Mucosa of stomach (tissue), 1 donor: ENCODE results near the gene C15orf40.
"Not testable (repeated sequence)": the region's sequence is repeated elsewhere in the genome, so short reads cannot be mapped to it uniquely, and the experiment has no call there.

Experiments used
- H3K27me3 ChIP-seq: one replicate; pipeline ENCODE4 v1.7.0; 2013; ENCODE audit warnings: mild to moderate bottlenecking, low read length; ENCODE audit not compliant: control insufficient read depth, insufficient read depth
- H3K36me3 ChIP-seq: one replicate; pipeline ENCODE4 v1.7.0; 2013; ENCODE audit warnings: low read length; ENCODE audit not compliant: control insufficient read depth, insufficient read depth
- H3K4me1 ChIP-seq: one replicate; pipeline ENCODE4 v1.7.0; 2013; ENCODE audit warnings: mild to moderate bottlenecking, low read length; ENCODE audit not compliant: control insufficient read depth, insufficient read depth
- H3K4me3 ChIP-seq: one replicate; pipeline ENCODE4 v1.7.0; 2013; ENCODE audit warnings: low read length
- H3K9ac ChIP-seq: one replicate; pipeline ENCODE4 v1.7.0; 2013; ENCODE audit warnings: mild to moderate bottlenecking, low read length, moderate library complexity
- H3K9me3 ChIP-seq: one replicate; pipeline ENCODE4 v1.7.0; 2013; ENCODE audit warnings: mild to moderate bottlenecking, low read length, moderate library complexity; ENCODE audit not compliant: control insufficient read depth
- donor health status: Pancreatic carcinoma.

The C15orf40 gene

GRCh38 chr15:83011271-83012075, at the start of gene C15orf40:
C15orf40 (minus strand) TSS chr15:83011639; CDS start chr15:83011607, 32 bp downstream.
- Histone ChIP-seq H3K36me3 (no peaks in the 10 kb centered on the region), H3K4me1 (peaks cover 24% of the 10 kb centered on the region), H3K27me3 (no peaks in the 10 kb centered on the region), H3K9ac (peak within 1 kb of the TSS; percentile 65), H3K4me3 (peak within 1 kb of the TSS; percentile 68), H3K9me3 (no peaks in the 10 kb centered on the region)

GRCh38 chr15:83057696-83058376, 46.4 kb upstream of the C15orf40 start:
- Histone ChIP-seq H3K36me3 (no peaks in the 10 kb centered on the region), H3K9me3 (no peaks in the 10 kb centered on the region), H3K4me1 (no peaks in the 10 kb centered on the region), H3K9ac (no peak overlapping the region), H3K27me3 (no peaks in the 10 kb centered on the region), H3K4me3 (no peak overlapping the region)

- H3K4me1 ChIP-seq, result no peaks in the 10 kb centered on the region
- no peaks in the 10 kb centered on the region for H3K36me3 ChIP-seq
- no peaks in the 10 kb centered on the region for H3K9me3 ChIP-seq
- H3K27me3 ChIP-seq, result no peaks in the 10 kb centered on the region
- H3K4me3 ChIP-seq, result no peak overlapping the region
- H3K9ac ChIP-seq, result no peak overlapping the region
These were observed 45.6 kb upstream of the C15orf40 start for GRCh38 chr15:83057002-83057401.

- Histone ChIP-seq H3K27me3 (no peaks in the 10 kb centered on the region), H3K4me1 (no peaks in the 10 kb centered on the region), H3K9me3 (no peaks in the 10 kb centered on the region), H3K9ac (no peak overlapping the region), H3K36me3 (no peaks in the 10 kb centered on the region), H3K4me3 (no peak overlapping the region)
These were observed 41.7 kb upstream of the C15orf40 start for GRCh38 chr15:83053151-83053550.

- H3K9ac ChIP-seq, result no peak overlapping the region
- no peak overlapping the region for H3K4me3 ChIP-seq
- H3K27me3 ChIP-seq, result no peaks in the 10 kb centered on the region
- no peaks in the 10 kb centered on the region for H3K4me1 ChIP-seq
- no peaks in the 10 kb centered on the region for H3K9me3 ChIP-seq
- H3K36me3 ChIP-seq, result peaks cover 6% of the 10 kb centered on the region
These were observed 35.2 kb upstream of the C15orf40 start for GRCh38 chr15:83046558-83047127.

GRCh38 chr15:83044156-83044555, 32.7 kb upstream of the C15orf40 start:
- Histone ChIP-seq H3K9ac (no peak overlapping the region), H3K36me3 (peaks cover 6% of the 10 kb centered on the region), H3K27me3 (no peaks in the 10 kb centered on the region)

GRCh38 chr15:83039206-83039605, 27.8 kb upstream of the C15orf40 start:
- Histone ChIP-seq H3K4me1 (no peaks in the 10 kb centered on the region), H3K27me3 (no peaks in the 10 kb centered on the region), H3K4me3 (no peak overlapping the region), H3K36me3 (no peaks in the 10 kb centered on the region), H3K9me3 (no peaks in the 10 kb centered on the region), H3K9ac (no peak overlapping the region)

More at GRCh38 chr15:83044156-83044555, 32.7 kb upstream of the C15orf40 start:
- no peaks in the 10 kb centered on the region for H3K9me3 ChIP-seq
- H3K4me1 ChIP-seq, result no peaks in the 10 kb centered on the region
- H3K4me3 ChIP-seq, result no peak overlapping the region

GRCh38 chr15:83036253-83036652, 24.8 kb upstream of the C15orf40 start:
- no peaks in the 10 kb centered on the region for H3K27me3 ChIP-seq
- H3K4me3 ChIP-seq, result no peak overlapping the region
- H3K36me3 ChIP-seq, result no peaks in the 10 kb centered on the region
- H3K9ac ChIP-seq, result no peak overlapping the region
- no peaks in the 10 kb centered on the region for H3K9me3 ChIP-seq
- no peaks in the 10 kb centered on the region for H3K4me1 ChIP-seq

GRCh38 chr15:83031234-83031633, 19.8 kb upstream of the C15orf40 start:
- H3K9me3 ChIP-seq, H3K9ac ChIP-seq, H3K36me3 ChIP-seq, H3K4me3 ChIP-seq, H3K4me1 ChIP-seq, H3K27me3 ChIP-seq: not testable (repeated sequence)

- H3K36me3 ChIP-seq, result no peaks in the 10 kb centered on the region
These were observed 18.6 kb upstream of the C15orf40 start for GRCh38 chr15:83030021-83030420.

GRCh38 chr15:83018436-83018835, 7.0 kb upstream of the C15orf40 start:
- H3K9ac ChIP-seq, result no peak overlapping the region
- H3K4me3 ChIP-seq, result no peak overlapping the region
- no peaks in the 10 kb centered on the region for H3K4me1 ChIP-seq
- peaks cover 3% of the 10 kb centered on the region for H3K36me3 ChIP-seq
- no peaks in the 10 kb centered on the region for H3K9me3 ChIP-seq
- H3K27me3 ChIP-seq, result no peaks in the 10 kb centered on the region

More at GRCh38 chr15:83030021-83030420, 18.6 kb upstream of the C15orf40 start:
- H3K9ac ChIP-seq, result no peak overlapping the region
- H3K9me3 ChIP-seq, result no peaks in the 10 kb centered on the region
- H3K4me3 ChIP-seq, result no peak overlapping the region
- no peaks in the 10 kb centered on the region for H3K4me1 ChIP-seq
- H3K27me3 ChIP-seq, result no peaks in the 10 kb centered on the region

- Histone ChIP-seq H3K4me3 (no peak overlapping the region), H3K9ac (no peak overlapping the region), H3K4me1 (peaks cover 8% of the 10 kb centered on the region), H3K27me3 (no peaks in the 10 kb centered on the region), H3K9me3 (no peaks in the 10 kb centered on the region), H3K36me3 (peaks cover 3% of the 10 kb centered on the region)
These were observed 5.5 kb upstream of the C15orf40 start for GRCh38 chr15:83016906-83017305.
